Endothelial cell (in vitro differentiated cells): Measurements from ENCODE around the gene PCDHGC5. TPM values are rescaled to one million over a fixed set of nuclear protein-coding genes. Genes with fewer than 3 reads are reported as not detected.
A peak's percentile ranks its signal among the peaks of the same experiment; 100 is the strongest.

Experiments
- DNase-seq: peaks from one replicate; pipeline ENCODE4 v3.0.0; 2021; ENCODE audit warnings: low spot score
- H3K27ac Mint-ChIP-seq: one replicate; pipeline ENCODE4 v1.8.0; 2021; ENCODE audit warnings: mixed read lengths, inconsistent platforms; ENCODE audit not compliant: unreplicated experiment
- H3K27me3 Mint-ChIP-seq: one replicate; pipeline ENCODE4 v1.8.0; 2021; ENCODE audit warnings: mild to moderate bottlenecking, moderate library complexity, mixed read lengths, inconsistent platforms; ENCODE audit not compliant: unreplicated experiment
- H3K36me3 Mint-ChIP-seq: one replicate; pipeline ENCODE4 v1.8.0; 2021; ENCODE audit warnings: mild to moderate bottlenecking, low read depth, mixed read lengths, inconsistent platforms; ENCODE audit not compliant: unreplicated experiment
- H3K4me1 Mint-ChIP-seq: one replicate; pipeline ENCODE4 v1.8.0; 2021; ENCODE audit warnings: mild to moderate bottlenecking, mixed read lengths, inconsistent platforms; ENCODE audit not compliant: unreplicated experiment
- H3K4me3 Mint-ChIP-seq: one replicate; pipeline ENCODE4 v1.8.0; 2021; ENCODE audit warnings: mild to moderate bottlenecking, mixed read lengths, inconsistent platforms; ENCODE audit not compliant: unreplicated experiment
- H3K9me3 Mint-ChIP-seq: one replicate; pipeline ENCODE4 v1.8.0; 2021; ENCODE audit warnings: mixed read lengths, inconsistent platforms; ENCODE audit not compliant: unreplicated experiment
- total RNA-seq: library from RNA; stranded (reverse); fragmentation: NEBNext Ultra II Directional; extraction: Animal tissue kit (Norgen Biotek cat#: 25700); gene quantifications from one replicate; pipeline ENCODE4 v1.2.1, GENCODE V29; 2021; ENCODE audit not compliant: unreplicated experiment
- TF ChIP-seq, protein P1 (sequence below): fragments of 200-600 bp; sonication (generic); IDR thresholded peaks from one replicate; pipeline ENCODE4 v1.5.0; 2021; ENCODE audit warnings: antibody characterized with exemption; ENCODE audit not compliant: unreplicated experiment

Gene PCDHGC5
- total RNA-seq, 1 donor from 2014 or later: 2.9 TPM

GRCh38 chr5:141524604-141525597, 36.0 kb downstream of the PCDHGC5 start:
- peak overlapping the region; percentile 90 for H3K27ac Mint-ChIP-seq
- peak; percentile 93 for DNase-seq
- H3K27me3 Mint-ChIP-seq: peaks cover 6% of the 10 kb centered on the region
- no peaks in the 10 kb centered on the region for H3K9me3 Mint-ChIP-seq
- H3K4me3 Mint-ChIP-seq: peak overlapping the region; percentile 19
- peaks cover 35% of the 10 kb centered on the region for H3K4me1 Mint-ChIP-seq
- TF ChIP-seq, protein P1, sequence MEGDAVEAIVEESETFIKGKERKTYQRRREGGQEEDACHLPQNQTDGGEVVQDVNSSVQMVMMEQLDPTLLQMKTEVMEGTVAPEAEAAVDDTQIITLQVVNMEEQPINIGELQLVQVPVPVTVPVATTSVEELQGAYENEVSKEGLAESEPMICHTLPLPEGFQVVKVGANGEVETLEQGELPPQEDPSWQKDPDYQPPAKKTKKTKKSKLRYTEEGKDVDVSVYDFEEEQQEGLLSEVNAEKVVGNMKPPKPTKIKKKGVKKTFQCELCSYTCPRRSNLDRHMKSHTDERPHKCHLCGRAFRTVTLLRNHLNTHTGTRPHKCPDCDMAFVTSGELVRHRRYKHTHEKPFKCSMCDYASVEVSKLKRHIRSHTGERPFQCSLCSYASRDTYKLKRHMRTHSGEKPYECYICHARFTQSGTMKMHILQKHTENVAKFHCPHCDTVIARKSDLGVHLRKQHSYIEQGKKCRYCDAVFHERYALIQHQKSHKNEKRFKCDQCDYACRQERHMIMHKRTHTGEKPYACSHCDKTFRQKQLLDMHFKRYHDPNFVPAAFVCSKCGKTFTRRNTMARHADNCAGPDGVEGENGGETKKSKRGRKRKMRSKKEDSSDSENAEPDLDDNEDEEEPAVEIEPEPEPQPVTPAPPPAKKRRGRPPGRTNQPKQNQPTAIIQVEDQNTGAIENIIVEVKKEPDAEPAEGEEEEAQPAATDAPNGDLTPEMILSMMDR: peak; percentile 99
- H3K36me3 Mint-ChIP-seq: peaks cover 59% of the 10 kb centered on the region

- Mint-ChIP-seq H3K27ac (peak overlapping the region; percentile 90), H3K36me3 (peaks cover 52% of the 10 kb centered on the region), H3K27me3 (peaks cover 6% of the 10 kb centered on the region), H3K4me1 (peaks cover 27% of the 10 kb centered on the region), H3K9me3 (no peaks in the 10 kb centered on the region), H3K4me3 (peak overlapping the region; percentile 56)
- TF ChIP-seq, protein P1: no peak
- DNase-seq: no peak
Observed at GRCh38 chr5:141525653-141526052, 36.8 kb downstream of the PCDHGC5 start.

DNA sequence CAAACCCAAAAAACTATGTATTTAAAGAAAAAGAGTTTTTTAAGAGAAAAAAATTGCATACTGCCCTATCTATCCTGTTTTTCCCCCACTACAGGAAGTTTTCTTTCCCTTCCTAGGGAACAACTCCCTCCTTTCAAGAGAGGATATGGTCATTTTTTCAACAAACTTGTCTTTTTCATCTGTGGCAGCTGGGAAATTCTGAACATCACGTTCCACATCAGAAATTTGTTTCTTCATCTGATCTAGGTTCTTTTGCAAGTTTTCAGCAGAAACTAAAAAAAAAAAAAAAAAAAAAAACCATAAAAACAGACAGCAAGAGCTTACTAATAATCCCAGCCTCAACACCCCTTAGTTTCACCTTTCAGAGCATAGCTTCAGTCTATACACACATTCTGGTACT, 38.5 kb downstream of the PCDHGC5 start:
- Mint-ChIP-seq H3K36me3 (peaks cover 46% of the 10 kb centered on the region), H3K9me3 (no peaks in the 10 kb centered on the region), H3K27ac (peak overlapping the region; percentile 76), H3K4me3 (peak overlapping the region; percentile 82), H3K4me1 (peaks cover 11% of the 10 kb centered on the region), H3K27me3 (peaks cover 6% of the 10 kb centered on the region)
- TF ChIP-seq, protein P1: no peak
- DNase-seq: no peak

DNA sequence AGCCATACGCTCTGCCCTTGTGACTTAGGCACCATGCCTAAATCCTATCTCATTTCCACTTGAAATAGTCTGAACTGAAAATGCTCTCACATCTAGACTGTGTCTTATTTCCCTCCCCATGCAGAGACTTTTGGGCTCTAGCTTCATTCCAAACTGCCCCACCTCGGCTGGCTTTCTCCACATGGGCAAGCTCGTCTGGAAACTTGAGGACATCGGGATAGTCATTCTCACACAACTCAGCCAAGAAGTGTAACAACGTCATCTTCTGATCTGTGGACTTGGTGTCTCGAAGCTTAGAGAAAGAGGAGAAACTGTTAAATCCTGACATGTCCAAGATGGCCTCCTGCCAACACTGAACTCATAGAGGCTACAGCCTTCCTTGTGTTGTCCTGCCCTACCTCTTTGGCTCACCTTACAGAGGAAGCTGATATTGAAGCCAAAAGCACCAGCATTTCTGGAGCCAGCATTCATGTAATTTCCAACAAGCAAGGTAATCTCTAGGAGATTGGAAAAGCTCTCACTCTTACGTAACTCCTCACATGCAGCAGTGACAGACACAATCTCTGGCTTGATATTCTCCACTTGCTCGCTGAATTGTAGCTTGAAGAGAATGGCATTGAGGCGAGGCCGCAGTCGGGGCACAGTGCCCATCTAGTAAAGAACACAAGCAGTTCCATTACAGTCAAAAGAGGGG, 39.6 kb downstream of the PCDHGC5 start:
- peak overlapping the region; percentile 77 for H3K4me3 Mint-ChIP-seq
- peaks cover 46% of the 10 kb centered on the region for H3K36me3 Mint-ChIP-seq
- peaks cover 6% of the 10 kb centered on the region for H3K27me3 Mint-ChIP-seq
- H3K9me3 Mint-ChIP-seq: no peaks in the 10 kb centered on the region
- DNase-seq: no peak
- peaks cover 8% of the 10 kb centered on the region for H3K4me1 Mint-ChIP-seq
- TF ChIP-seq, protein P1: no peak
- H3K27ac Mint-ChIP-seq: peak overlapping the region; percentile 76
